ENCODE results near the gene ZBTB17. TPM values are rescaled to one million over a fixed set of nuclear protein-coding genes. Genes with fewer than 3 reads are reported as not detected.

The ZBTB17 gene
- total RNA-seq, 1 experiment from 2014 or later: 46.3 TPM

- Mint-ChIP-seq H3K27me3 (ENCODE audit: insufficient read depth, unreplicated experiment) (no peaks in the 10 kb centered on the region), H3K4me1 (ENCODE audit: insufficient read depth, unreplicated experiment) (peaks cover 15% of the 10 kb centered on the region), H3K36me3 (ENCODE audit: insufficient read depth, unreplicated experiment) (peaks cover 39% of the 10 kb centered on the region), H3K9me3 (ENCODE audit: unreplicated experiment) (no peaks in the 10 kb centered on the region), H3K4me3 (ENCODE audit: unreplicated experiment) (no peak overlapping the region), H3K27ac (ENCODE audit: low read depth, unreplicated experiment) (no peak overlapping the region)
- TF ChIP-seq, protein P1, sequence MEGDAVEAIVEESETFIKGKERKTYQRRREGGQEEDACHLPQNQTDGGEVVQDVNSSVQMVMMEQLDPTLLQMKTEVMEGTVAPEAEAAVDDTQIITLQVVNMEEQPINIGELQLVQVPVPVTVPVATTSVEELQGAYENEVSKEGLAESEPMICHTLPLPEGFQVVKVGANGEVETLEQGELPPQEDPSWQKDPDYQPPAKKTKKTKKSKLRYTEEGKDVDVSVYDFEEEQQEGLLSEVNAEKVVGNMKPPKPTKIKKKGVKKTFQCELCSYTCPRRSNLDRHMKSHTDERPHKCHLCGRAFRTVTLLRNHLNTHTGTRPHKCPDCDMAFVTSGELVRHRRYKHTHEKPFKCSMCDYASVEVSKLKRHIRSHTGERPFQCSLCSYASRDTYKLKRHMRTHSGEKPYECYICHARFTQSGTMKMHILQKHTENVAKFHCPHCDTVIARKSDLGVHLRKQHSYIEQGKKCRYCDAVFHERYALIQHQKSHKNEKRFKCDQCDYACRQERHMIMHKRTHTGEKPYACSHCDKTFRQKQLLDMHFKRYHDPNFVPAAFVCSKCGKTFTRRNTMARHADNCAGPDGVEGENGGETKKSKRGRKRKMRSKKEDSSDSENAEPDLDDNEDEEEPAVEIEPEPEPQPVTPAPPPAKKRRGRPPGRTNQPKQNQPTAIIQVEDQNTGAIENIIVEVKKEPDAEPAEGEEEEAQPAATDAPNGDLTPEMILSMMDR (IDR thresholded peaks at IDR 0.05; ENCODE audit: unreplicated experiment): no peak
- CTCF ChIA-PET: interaction anchor here (0.6 to 1.3 kb wide), 3 partner anchors 83 to 158 kb away, joined by 3 to 5 read pairs (median 3); no protein-coding TSS in a partner anchor
- intact Hi-C loops (cut with micrococcal nuclease): no loop called here
- POLR2A ChIA-PET: interaction anchor here (0.8 kb wide), 1 partner anchor 10 kb away, joined by 4 read pairs; no protein-coding TSS in a partner anchor
- DNase-seq (ENCODE audit: unreplicated experiment): no peak
- no TSS peak for BruUV-seq (replicated peaks)
Observed at GRCh38 chr1:15973772-15974171, 2.1 kb downstream of the ZBTB17 start.

GRCh38 chr1:15972409-15972808 lies 3.5 kb downstream of the ZBTB17 start:
- H3K9me3 Mint-ChIP-seq (ENCODE audit: unreplicated experiment): no peaks in the 10 kb centered on the region
- no peak overlapping the region for H3K27ac Mint-ChIP-seq (ENCODE audit: low read depth, unreplicated experiment)
- H3K27me3 Mint-ChIP-seq (ENCODE audit: insufficient read depth, unreplicated experiment): no peaks in the 10 kb centered on the region
- no peak for DNase-seq (ENCODE audit: unreplicated experiment)
- TF ChIP-seq, protein P1 (IDR thresholded peaks at IDR 0.05; ENCODE audit: unreplicated experiment): no peak
- peaks cover 39% of the 10 kb centered on the region for H3K36me3 Mint-ChIP-seq (ENCODE audit: insufficient read depth, unreplicated experiment)
- CTCF ChIA-PET: interaction anchor here (0.9 kb wide), 1 partner anchor 22 kb away, joined by 3 read pairs; no protein-coding TSS in a partner anchor
- peaks cover 15% of the 10 kb centered on the region for H3K4me1 Mint-ChIP-seq (ENCODE audit: insufficient read depth, unreplicated experiment)
- no peak overlapping the region for H3K4me3 Mint-ChIP-seq (ENCODE audit: unreplicated experiment)
- TSS peak; percentile 18 for BruUV-seq (replicated peaks)
- POLR2A ChIA-PET: no interaction called here
- intact Hi-C loops (cut with micrococcal nuclease): no loop called here

DNA sequence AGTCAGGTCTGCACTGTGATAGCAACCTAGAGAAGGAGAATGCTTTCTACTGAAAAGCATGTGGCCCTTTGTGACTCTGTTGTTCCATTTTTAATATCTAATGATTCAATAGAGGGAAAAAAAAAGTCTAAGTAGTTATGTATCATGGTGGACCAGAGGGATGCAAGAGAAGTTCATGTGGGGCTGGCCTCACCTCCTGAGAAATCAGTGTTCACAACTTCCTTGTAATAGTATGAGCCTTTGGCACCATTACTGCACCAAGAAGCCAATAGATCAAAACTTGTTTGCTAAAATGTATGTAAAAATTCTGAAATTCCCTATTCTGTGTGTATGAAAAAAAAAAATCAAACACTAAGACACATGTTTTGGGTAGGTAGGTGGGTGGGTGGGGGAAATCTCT lies 5.0 kb downstream of the ZBTB17 start:
- TF ChIP-seq, protein P1 (IDR thresholded peaks at IDR 0.05; ENCODE audit: unreplicated experiment): no peak
- intact Hi-C loops (cut with micrococcal nuclease): no loop called here
- DNase-seq (ENCODE audit: unreplicated experiment): no peak
- Mint-ChIP-seq H3K27ac (ENCODE audit: low read depth, unreplicated experiment) (no peak overlapping the region), H3K27me3 (ENCODE audit: insufficient read depth, unreplicated experiment) (no peaks in the 10 kb centered on the region), H3K36me3 (ENCODE audit: insufficient read depth, unreplicated experiment) (peaks cover 33% of the 10 kb centered on the region), H3K9me3 (ENCODE audit: unreplicated experiment) (no peaks in the 10 kb centered on the region), H3K4me3 (ENCODE audit: unreplicated experiment) (no peak overlapping the region), H3K4me1 (ENCODE audit: insufficient read depth, unreplicated experiment) (peaks cover 6% of the 10 kb centered on the region)
- no TSS peak for BruUV-seq (replicated peaks)
- ChIA-PET CTCF (no interaction called here), POLR2A (no interaction called here)

- Mint-ChIP-seq H3K9me3 (ENCODE audit: unreplicated experiment) (no peaks in the 10 kb centered on the region), H3K36me3 (ENCODE audit: insufficient read depth, unreplicated experiment) (peaks cover 33% of the 10 kb centered on the region), H3K27me3 (ENCODE audit: insufficient read depth, unreplicated experiment) (no peaks in the 10 kb centered on the region), H3K27ac (ENCODE audit: low read depth, unreplicated experiment) (no peak overlapping the region), H3K4me1 (ENCODE audit: insufficient read depth, unreplicated experiment) (peaks cover 13% of the 10 kb centered on the region), H3K4me3 (ENCODE audit: unreplicated experiment) (no peak overlapping the region)
- intact Hi-C loops (cut with micrococcal nuclease): no loop called here
- DNase-seq (ENCODE audit: unreplicated experiment): no peak
- TF ChIP-seq, protein P1 (IDR thresholded peaks at IDR 0.05; ENCODE audit: unreplicated experiment): no peak
- ChIA-PET POLR2A (interaction anchor here (0.7 kb wide), 1 partner anchor 16 kb away, joined by 3 read pairs; no protein-coding TSS in a partner anchor), CTCF (interaction anchor here (0.6 kb wide), 1 partner anchor 290 kb away, joined by 4 read pairs; no protein-coding TSS in a partner anchor)
- no TSS peak for BruUV-seq (replicated peaks)
Observed at GRCh38 chr1:15969321-15969880, 6.5 kb downstream of the ZBTB17 start.
